ENCODE measurements around the gene PIH1D2. TPM values are rescaled to one million over a fixed set of nuclear protein-coding genes. Genes with fewer than 3 reads are reported as not detected.

Gene PIH1D2

DNA sequence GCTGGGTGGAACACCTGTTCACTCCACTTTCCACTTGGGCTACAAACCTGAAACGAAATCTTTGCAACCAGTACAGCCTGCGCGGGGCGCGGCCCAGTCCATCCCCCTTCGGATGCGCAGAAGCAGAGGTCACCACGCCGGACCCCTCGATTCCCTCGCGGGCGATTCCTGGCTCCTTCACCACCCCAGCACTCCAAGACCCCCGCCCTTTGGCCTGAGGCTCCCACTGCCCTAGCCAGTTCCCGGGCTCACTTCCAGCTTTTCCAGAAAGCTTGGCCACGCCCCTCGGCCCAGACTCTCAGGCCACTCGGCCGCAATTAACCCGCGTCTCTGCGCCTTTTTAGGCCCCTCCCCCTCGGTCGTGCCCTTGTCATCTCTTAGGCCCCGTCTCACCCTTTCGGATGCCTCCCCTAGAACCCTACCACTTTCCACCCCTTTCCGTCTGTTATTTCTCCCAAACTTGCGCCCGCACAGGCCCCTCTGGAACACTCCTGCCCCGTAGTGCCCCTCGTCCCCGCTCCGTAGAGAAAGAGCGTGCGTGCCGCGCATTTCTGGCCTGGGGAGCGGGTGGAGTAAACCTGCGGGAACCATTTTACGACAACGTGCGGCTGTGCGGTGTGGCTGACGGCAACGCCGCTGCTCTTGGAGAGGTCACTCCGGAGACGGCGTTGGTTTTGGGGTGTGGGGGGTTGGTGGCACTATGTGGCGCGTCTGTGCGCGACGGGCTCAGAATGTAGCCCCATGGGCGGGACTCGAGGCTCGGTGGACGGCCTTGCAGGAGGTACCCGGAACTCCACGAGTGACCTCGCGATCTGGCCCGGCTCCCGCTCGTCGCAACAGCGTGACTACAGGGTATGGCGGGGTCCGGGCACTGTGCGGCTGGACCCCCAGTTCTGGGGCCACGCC, 48.8 kb downstream of the PIH1D2 start, which contains the start of gene DLAT:
DLAT (plus strand) TSS at position 636 of the 906 bp plus-strand sequence; CDS start at position 701, 65 bp downstream.
- peaks cover 7% of the 10 kb centered on the region for H3K4me1 ChIP-seq (ENCODE audit: control insufficient read depth, insufficient read depth, low read length)
- peak within 1 kb of the TSS; percentile 92 for H3K4me3 ChIP-seq (ENCODE audit: low read length)
- H3K27me3 ChIP-seq (ENCODE audit: control insufficient read depth, insufficient read depth, low read length) = no peaks in the 10 kb centered on the region
- H3K4me2 ChIP-seq (ENCODE audit: low read length) = peak within 1 kb of the TSS; percentile 94
- H3K9me3 ChIP-seq (replicated peaks; ENCODE audit: low read length) = no peaks in the 10 kb centered on the region
- peaks cover 38% of the 10 kb centered on the region for H3K36me3 ChIP-seq (ENCODE audit: insufficient read depth, low read length)
- H3K9ac ChIP-seq (ENCODE audit: low read depth, low read length) = peak within 1 kb of the TSS; percentile 94

GRCh38 chr11:112024178-112024772, 49.5 kb downstream of the PIH1D2 start:
- H3K9ac ChIP-seq (ENCODE audit: low read depth, low read length) = peak overlapping the region; percentile 94
- H3K36me3 ChIP-seq (ENCODE audit: insufficient read depth, low read length) = peaks cover 39% of the 10 kb centered on the region
- H3K4me1 ChIP-seq (ENCODE audit: control insufficient read depth, insufficient read depth, low read length) = peaks cover 7% of the 10 kb centered on the region
- H3K4me2 ChIP-seq (ENCODE audit: low read length) = peak overlapping the region; percentile 94
- no peaks in the 10 kb centered on the region for H3K9me3 ChIP-seq (replicated peaks; ENCODE audit: low read length)
- H3K4me3 ChIP-seq (ENCODE audit: low read length) = peak overlapping the region; percentile 92
- H3K27me3 ChIP-seq (ENCODE audit: control insufficient read depth, insufficient read depth, low read length) = no peaks in the 10 kb centered on the region

DNA sequence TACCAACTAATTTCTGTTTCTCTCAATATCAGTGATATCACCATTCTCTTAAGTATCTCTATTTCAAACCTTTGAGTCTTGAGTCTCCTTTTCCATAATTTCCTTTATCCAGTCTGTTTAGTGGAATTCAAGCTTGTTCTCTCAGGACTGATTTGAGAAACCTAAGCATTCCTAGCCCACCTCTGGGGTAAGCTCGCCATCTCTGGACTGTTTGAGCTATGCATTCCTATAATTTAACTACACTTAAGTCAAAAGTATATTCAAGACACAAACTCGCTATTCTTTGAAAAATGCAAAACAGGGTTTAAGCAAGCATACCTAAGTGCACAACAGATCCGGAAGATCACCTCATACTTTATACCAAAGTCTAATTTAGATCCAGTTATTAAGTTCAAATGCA, 50.7 kb downstream of the PIH1D2 start:
- Histone ChIP-seq H3K9ac (ENCODE audit: low read depth, low read length) (no peak overlapping the region), H3K4me2 (ENCODE audit: low read length) (no peak overlapping the region), H3K36me3 (ENCODE audit: insufficient read depth, low read length) (peaks cover 40% of the 10 kb centered on the region), H3K9me3 (replicated peaks; ENCODE audit: low read length) (no peaks in the 10 kb centered on the region), H3K4me3 (ENCODE audit: low read length) (no peak overlapping the region), H3K4me1 (ENCODE audit: control insufficient read depth, insufficient read depth, low read length) (peaks cover 7% of the 10 kb centered on the region), H3K27me3 (ENCODE audit: control insufficient read depth, insufficient read depth, low read length) (no peaks in the 10 kb centered on the region)

DNA sequence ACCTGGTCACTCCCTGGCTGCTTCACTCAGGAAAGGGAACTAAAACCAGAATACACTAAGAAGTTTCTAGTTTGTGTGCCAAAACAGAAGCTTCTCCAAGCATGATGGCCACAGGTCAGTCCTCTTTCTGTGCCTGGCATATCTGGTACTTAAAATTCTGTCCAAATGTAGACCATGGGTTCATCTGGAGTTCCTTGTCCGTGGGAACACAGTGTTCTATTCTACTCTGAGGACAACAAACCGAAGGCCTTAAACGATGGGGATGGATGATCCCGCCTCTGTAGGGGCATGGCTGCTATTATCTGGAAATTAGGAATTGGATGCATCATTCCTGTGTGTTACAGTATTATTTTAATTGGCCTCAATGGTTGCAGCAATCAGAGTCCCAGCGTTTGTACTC, 54.8 kb downstream of the PIH1D2 start:
- Histone ChIP-seq H3K9me3 (replicated peaks; ENCODE audit: low read length) (no peaks in the 10 kb centered on the region), H3K4me2 (ENCODE audit: low read length) (no peak overlapping the region), H3K36me3 (ENCODE audit: insufficient read depth, low read length) (peaks cover 47% of the 10 kb centered on the region), H3K9ac (ENCODE audit: low read depth, low read length) (no peak overlapping the region), H3K4me3 (ENCODE audit: low read length) (no peak overlapping the region), H3K4me1 (ENCODE audit: control insufficient read depth, insufficient read depth, low read length) (peaks cover 21% of the 10 kb centered on the region), H3K27me3 (ENCODE audit: control insufficient read depth, insufficient read depth, low read length) (no peaks in the 10 kb centered on the region)

Small RNA genes within 50 kb of the gene (small RNA-seq; reads per million reads assigned to genes)
- gene AP000907.3 (not detected), gene RNU6-893P (not detected)

Data from skeletal muscle satellite cell (primary cell).